Endometrial microvascular endothelial cells (primary cell): ENCODE measurements around the gene ZAP70. TPM values are rescaled to one million over a fixed set of nuclear protein-coding genes. Genes with fewer than 3 reads are reported as not detected.
"Not testable (repeated sequence)": the region's sequence is repeated elsewhere in the genome, so short reads cannot be mapped to it uniquely, and the experiment has no call there.

Experiments
- in situ Hi-C: cut with HindIII; loops from 2 replicates; pipeline ENCODE4 v1.10.0; 2017; ENCODE audit warnings: low sequenced_read_pairs, low pct_unique_long_range_greater_than_20kb; ENCODE audit errors: inconsistent ontology term
- total RNA-seq: library from RNA; depleted of rRNA; stranded (reverse); fragments of >200 nt; gene quantifications from one replicate; pipeline ENCODE4 v1.2.3, GENCODE V29; 2015; ENCODE audit errors: inconsistent ontology term

The ZAP70 gene
- total RNA-seq, 1 donor from 2014 or later = not detected

GRCh38 chr2:97695744-97696143 lies 17.6 kb upstream of the ZAP70 start:
- in situ Hi-C loops = no loop called here

DNA sequence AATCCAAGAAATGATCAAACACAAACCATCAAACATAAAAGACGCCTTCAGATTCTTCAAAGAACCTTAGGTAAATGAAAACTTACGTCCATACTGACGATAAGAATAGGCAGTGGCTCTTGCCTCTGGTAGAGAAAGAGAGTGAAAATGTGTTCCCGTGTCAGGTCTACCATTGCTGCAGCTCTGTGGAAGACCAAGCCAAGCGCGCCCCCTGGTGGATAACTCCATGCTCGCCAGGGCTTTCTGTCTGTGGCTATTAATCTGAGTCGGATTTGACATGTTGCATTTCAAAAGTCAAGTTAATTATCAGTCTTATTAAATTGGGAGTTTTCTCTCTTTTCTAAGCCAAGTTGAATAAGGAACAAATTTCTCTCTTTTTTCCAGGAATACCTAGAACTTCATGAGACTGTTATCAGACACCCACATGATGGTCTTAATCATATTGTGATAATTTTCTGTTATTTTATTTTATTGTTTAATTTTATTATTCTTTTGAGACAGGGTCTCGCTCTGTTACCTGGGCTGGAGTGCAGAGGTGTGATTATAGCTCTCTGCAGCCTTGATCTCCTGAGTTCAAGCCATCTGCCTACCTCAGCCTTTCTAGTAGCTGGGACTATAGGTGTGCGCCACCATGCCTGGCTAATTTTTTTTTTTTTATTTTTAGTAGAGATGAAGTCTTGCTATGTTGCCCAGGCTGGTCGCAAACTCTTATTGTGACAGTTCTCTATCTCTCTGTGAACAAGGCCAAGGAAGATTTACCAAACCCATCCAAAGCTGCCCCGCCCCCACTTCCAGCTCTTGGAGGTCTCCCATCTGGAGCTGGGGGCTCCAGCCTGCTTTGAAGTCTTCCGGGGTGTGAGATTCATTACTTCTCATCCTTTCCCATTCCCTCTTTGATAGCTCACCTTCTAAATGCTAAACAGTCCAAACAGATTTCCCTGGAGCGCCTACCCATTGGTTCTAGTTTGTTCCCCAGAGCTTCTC lies 15.8 kb upstream of the ZAP70 start:
- in situ Hi-C loops = no loop called here

DNA sequence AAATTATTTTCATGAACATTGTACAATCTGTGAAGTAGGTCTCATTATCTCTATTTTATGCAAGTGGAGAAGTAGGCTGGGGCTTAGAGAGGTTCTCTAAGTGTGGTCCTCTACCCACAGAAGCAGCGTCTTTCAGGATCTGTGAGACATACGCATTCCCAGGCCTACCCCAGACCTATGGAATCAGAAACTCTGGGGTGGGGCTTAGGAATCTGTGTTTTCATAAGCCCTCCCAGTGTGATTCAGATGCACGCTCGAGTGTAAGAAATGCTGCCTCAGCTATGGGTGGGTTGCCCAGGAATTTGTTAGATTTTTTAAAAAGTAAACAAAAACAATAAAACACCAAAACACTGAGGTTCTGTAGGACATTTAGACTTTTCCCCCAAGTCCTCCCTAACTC lies 14.8 kb upstream of the ZAP70 start:
- in situ Hi-C loops = no loop called here

DNA sequence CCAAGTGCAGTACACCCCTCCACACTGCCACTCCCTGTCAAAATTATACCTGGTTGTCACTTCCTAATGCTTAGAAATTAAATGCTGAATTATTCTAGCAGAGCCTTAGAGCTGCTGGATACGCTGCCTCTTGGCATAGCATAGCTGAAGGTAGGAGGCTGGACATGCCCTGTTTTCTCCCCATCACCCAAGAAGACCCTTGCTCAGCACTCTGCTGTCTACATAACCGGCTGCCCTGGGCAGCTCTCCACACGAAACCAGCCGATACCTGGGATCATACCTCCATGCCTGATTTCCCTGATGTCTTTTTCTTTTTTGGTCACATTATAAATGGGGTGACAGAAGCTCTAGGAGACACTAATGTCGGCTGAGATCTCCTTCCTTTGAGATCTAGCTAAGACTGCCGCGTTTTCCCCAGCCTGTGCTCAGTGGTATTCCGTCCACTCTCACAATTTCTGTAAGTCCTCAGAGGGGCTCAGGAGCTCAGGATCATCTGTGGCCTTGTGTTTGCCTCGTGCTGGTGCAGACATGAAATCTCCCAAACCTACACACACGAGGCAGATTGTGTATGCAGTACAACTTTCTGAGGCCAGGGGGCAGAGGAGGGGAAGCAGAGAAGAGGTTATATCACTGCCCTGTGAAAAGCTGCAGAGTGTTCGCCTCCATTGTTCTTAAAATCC lies 13.5 kb upstream of the ZAP70 start:
- in situ Hi-C loops = no loop called here

- in situ Hi-C loops = no loop called here
These were observed 12.2 kb upstream of the ZAP70 start for GRCh38 chr2:97701186-97701585.

- in situ Hi-C loops = no loop called here
These were observed 11.4 kb upstream of the ZAP70 start for GRCh38 chr2:97701851-97702465.

GRCh38 chr2:97702731-97703470 lies 10.5 kb upstream of the ZAP70 start:
- in situ Hi-C loops = no loop called here

- in situ Hi-C loops = no loop called here
These were observed 9.6 kb upstream of the ZAP70 start for GRCh38 chr2:97703741-97704140.

- in situ Hi-C loops = no loop called here
These were observed 8.4 kb upstream of the ZAP70 start for GRCh38 chr2:97704989-97705388.

DNA sequence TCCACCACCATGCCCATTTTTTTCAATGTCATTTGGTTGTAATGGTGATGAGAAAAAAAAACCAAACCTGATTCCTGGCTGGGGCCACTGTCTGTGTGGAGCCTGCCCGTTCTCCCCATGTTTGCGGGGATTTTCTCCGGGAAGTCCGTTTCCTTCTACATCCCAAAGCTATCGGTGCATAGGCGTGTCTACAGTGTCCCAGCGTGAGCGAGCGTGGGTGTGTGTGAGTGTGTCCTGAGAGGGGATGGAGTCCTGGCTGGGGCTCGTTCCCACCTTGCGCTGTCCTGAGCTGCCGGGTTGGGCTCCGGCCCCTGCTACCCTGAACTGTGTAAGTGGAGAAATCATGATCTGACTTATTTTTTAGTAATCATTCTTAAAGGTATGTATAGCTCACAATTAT lies 7.3 kb upstream of the ZAP70 start:
- in situ Hi-C loops = no loop called here

DNA sequence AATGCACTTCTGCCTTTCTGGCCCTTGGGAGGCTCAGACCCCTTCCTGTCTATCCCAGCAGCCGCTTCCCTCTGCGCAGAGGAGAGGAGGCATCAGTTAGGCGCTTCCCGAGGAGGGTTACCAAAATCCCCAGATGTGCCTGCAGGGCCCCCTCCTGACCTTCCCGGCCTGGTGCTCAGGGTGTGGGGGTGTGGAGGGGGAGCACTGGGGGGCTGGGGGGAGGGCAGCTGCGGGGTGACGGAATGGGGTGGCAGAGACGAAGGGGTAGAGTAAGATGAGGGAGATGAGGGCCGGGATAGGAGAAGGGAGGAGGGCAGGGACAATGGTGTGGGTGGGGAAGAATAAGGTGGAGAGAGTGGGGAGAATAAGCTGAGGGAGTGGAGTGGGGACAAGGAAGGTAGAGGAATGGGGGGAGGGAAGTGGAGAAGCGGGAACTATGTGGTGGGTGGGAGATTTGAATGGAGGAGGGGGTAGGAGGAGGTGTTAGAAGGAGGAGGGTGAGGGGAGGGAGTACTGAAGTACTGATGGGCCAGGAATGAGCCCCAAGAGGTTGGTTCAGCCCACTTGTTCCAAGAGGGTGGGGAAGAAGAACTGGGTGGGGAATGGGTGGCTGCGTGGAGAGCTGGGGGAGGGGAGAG lies 6.5 kb upstream of the ZAP70 start:
- in situ Hi-C loops = no loop called here

- in situ Hi-C loops = no loop called here
These were observed 5.9 kb upstream of the ZAP70 start for GRCh38 chr2:97707362-97708047.

GRCh38 chr2:97708048-97708380 lies 5.4 kb upstream of the ZAP70 start:
- in situ Hi-C loops = no loop called here

- in situ Hi-C loops = no loop called here
These were observed 4.8 kb upstream of the ZAP70 start for GRCh38 chr2:97708608-97709007.

DNA sequence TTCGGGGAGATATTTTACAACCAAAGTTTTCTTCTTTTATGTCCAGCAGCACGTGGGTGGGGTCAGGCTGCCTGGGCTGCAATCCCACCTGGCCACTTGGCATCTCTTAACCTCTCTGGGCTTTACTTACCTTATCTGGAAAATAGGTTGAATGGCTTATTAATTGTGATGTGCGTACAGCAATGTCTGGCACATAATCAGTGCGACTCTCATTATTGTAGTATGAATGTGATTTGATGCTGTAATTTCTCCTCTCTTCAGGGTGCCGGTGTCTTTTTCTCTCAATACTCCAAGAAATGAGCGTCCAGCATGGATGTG lies 2.0 kb upstream of the ZAP70 start:
- in situ Hi-C loops = no loop called here

DNA sequence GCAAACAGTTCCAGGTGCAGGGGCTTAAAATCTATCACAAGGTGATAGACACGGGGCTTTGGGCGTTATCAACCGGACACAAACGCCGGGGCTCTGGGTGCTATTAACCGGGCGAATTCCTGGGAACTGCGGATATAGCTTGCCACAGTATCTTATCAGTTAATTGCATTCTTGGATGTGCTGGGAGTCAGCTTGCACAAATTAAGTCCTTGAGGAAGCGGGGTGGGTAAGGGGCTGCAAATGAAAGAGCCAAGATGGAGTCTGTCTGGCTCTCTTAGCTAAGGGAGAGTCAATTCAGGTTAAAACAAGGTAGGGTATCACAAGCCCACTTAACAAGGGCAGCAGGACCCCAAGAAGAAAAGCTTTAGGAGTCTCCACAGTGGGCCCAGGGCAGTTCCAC lies 1.2 kb upstream of the ZAP70 start:
- in situ Hi-C loops = not testable (repeated sequence)

DNA sequence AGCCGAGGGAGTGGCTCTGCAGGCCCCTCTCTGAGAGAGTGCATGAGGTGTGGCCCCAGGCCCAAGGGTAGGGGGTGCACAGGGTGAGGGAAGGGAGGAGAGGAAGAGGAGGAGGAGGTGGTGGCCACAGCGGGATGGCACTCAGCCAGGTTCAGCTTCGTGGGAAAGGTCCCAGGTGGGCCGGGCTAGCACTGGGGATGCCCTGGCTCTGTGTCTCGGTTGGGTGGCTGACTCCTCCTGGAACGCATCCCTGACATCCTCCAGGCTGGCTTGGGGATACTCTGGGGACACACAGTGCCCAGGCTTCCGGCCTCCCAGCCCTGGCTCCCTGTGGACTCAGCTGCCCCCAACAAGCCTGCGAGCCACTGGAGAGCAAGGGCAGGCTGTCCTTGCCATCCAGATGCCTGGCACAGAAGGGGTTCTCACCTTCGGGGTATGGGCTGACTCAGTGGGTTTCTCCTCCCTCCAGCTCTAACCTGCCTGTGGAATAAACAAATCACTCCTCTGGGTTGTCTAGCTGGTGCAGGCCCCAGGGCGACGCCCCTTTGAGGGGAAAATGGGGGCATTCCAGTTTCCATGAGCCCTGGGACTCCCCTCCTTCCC lies 582 bp upstream of the ZAP70 start:
- in situ Hi-C loops = no loop called here
